GM18505 (cell line): Measurements from ENCODE around the gene ENGASE.

Experiments
- ATAC-seq: cut with Tn5 transposase; IDR thresholded peaks from one replicate; pipeline ENCODE4 v1.9.1; 2021; ENCODE audit not compliant: unreplicated experiment
- POLR2A ChIP-seq: IDR thresholded peaks from 4 replicates; pipeline ENCODE4 v1.6.1; 2011; ENCODE audit warnings: borderline replicate concordance; ENCODE audit not compliant: insufficient read depth, insufficient read length; ENCODE audit errors: extremely low read depth

Gene ENGASE

GRCh38 chr17:79092567-79092966, 17.9 kb downstream of the ENGASE start:
- ATAC-seq, result no peak
- no peak for TF ChIP-seq POLR2A

GRCh38 chr17:79093270-79093669, 18.6 kb downstream of the ENGASE start:
- TF ChIP-seq POLR2A, result no peak
- no peak for ATAC-seq

GRCh38 chr17:79094261-79094660, 19.6 kb downstream of the ENGASE start:
- no peak for ATAC-seq
- no peak for TF ChIP-seq POLR2A

- no peak for TF ChIP-seq POLR2A
- ATAC-seq, result no peak
These were observed 20.9 kb downstream of the ENGASE start for GRCh38 chr17:79095345-79096055.

- no peak for ATAC-seq
- TF ChIP-seq POLR2A, result no peak
These were observed 21.9 kb downstream of the ENGASE start for GRCh38 chr17:79096477-79096876.

GRCh38 chr17:79097226-79098055, 22.8 kb downstream of the ENGASE start:
- TF ChIP-seq POLR2A, result no peak
- no peak for ATAC-seq

- ATAC-seq, result no peak
- no peak for TF ChIP-seq POLR2A
These were observed 23.8 kb downstream of the ENGASE start for GRCh38 chr17:79098282-79098867.

- TF ChIP-seq POLR2A, result no peak
- no peak for ATAC-seq
These were observed 25.8 kb downstream of the ENGASE start for GRCh38 chr17:79100405-79100804.

GRCh38 chr17:79101111-79101673, 26.6 kb downstream of the ENGASE start:
- no peak for TF ChIP-seq POLR2A
- no peak for ATAC-seq

GRCh38 chr17:79102214-79102613, 27.6 kb downstream of the ENGASE start:
- TF ChIP-seq POLR2A, result no peak

GRCh38 chr17:79104898-79105600, 30.4 kb downstream of the ENGASE start:
- no peak for ATAC-seq
- no peak for TF ChIP-seq POLR2A

More at GRCh38 chr17:79102214-79102613, 27.6 kb downstream of the ENGASE start:
- ATAC-seq, result no peak

GRCh38 chr17:79105937-79106336, 31.3 kb downstream of the ENGASE start:
- TF ChIP-seq POLR2A, result no peak
- no peak for ATAC-seq

GRCh38 chr17:79106958-79107357, 32.3 kb downstream of the ENGASE start:
- ATAC-seq, result no peak
- no peak for TF ChIP-seq POLR2A
